Hepatocyte (in vitro differentiated cells): ENCODE results near the gene TP53I13.

Source experiments
- CTCF ChIP-seq: fragments of 200-600 bp; sonication (generic); IDR thresholded peaks from 2 replicates; pipeline ENCODE4 v1.5.1; 2016; ENCODE audit warnings: antibody characterized with exemption, mild to moderate bottlenecking; ENCODE audit not compliant: poor library complexity
- EZH2 ChIP-seq: fragments of 200-600 bp; sonication (generic); IDR thresholded peaks from 2 replicates; pipeline ENCODE4 v1.6.1; 2016; ENCODE audit warnings: antibody characterized with exemption, mild to moderate bottlenecking, borderline replicate concordance
- EZH2phosphoT487 ChIP-seq: fragments of 200-600 bp; sonication (generic); IDR thresholded peaks from one replicate; pipeline ENCODE4 v1.6.1; 2018; ENCODE audit warnings: antibody characterized with exemption, mild to moderate bottlenecking, low read depth, moderate library complexity; ENCODE audit not compliant: unreplicated experiment, severe bottlenecking

- TF ChIP-seq CTCF (peak; percentile 21), EZH2phosphoT487 (no peak), EZH2 (no peak)
These were observed 2.6 kb upstream of the TP53I13 start for GRCh38 chr17:29565643-29566472.
